ENCODE data around the gene SLTM. TPM values are rescaled to one million over a fixed set of nuclear protein-coding genes. Genes with fewer than 3 reads are reported as not detected.
"Not testable (repeated sequence)": the region's sequence is repeated elsewhere in the genome, so short reads cannot be mapped to it uniquely, and the experiment has no call there.

The SLTM gene
- total and polyA plus RNA-seq, 5 experiments from 2014 or later = 52.1 to 170 (median 65.8) TPM

DNA sequence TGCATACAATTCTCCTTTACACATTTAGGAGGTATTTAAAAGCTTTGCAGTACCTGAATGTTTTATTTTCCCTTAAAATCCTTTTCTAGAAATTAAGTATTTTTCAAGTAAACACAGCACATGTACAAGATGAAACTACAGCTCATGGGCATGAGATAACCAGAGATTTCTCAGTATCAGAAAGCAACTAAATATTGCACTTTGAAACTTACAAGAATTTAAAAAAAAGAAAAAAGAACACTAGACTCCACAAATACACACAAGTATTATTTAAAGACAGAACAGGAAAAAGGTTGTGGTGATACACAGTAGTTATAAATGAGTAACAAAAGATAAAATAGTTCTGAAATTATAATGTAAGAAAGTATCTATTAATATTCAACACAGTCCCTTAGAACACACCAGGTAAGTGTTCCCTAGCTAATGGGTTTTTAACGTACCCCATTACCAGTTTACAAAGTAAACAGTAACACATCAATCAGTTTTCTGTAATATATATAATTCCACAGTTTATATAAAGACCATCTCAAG lies 35.3 kb downstream of the SLTM start:
- Mint-ChIP-seq H3K4me1 (peaks cover 8 to 17% (median 14%) of the 10 kb centered on the region in 4 donors), H3K27me3 (no peaks in the 10 kb centered on the region), H3K4me3 (no peak overlapping the region), H3K9me3 (no peaks in the 10 kb centered on the region), H3K36me3 (peaks cover 4 to 91% (median 16%) of the 10 kb centered on the region in 3 donors), H3K27ac (peak overlapping the region in 7 of 10 donors; percentile 14 to 81 (median 43))
- ATAC-seq (no peak), DNase-seq (no peak)
- POLR2A ChIA-PET = no interaction called here

- DNase-seq (no peak), ATAC-seq (no peak)
- no peaks in the 10 kb centered on the region for H3K9me3 Mint-ChIP-seq
- no peak overlapping the region for H3K4me3 Mint-ChIP-seq
- H3K36me3 Mint-ChIP-seq = peaks cover 16 to 95% (median 44%) of the 10 kb centered on the region in 3 donors
- H3K4me1 Mint-ChIP-seq = peaks cover 0 to 3% (median 0%) of the 10 kb centered on the region in 4 donors
- POLR2A ChIA-PET = no interaction called here
- peak overlapping the region in 4 of 10 donors; percentile 32 to 66 (median 40) for H3K27ac Mint-ChIP-seq
- H3K27me3 Mint-ChIP-seq = no peaks in the 10 kb centered on the region
These were observed 44.1 kb downstream of the SLTM start for GRCh38 chr15:58889363-58889762.

GRCh38 chr15:58886921-58887320 lies 46.6 kb downstream of the SLTM start:
- no peak for DNase-seq
- Mint-ChIP-seq H3K27ac (peak overlapping the region in 6 of 10 donors; percentile 9 to 67 (median 51)), H3K4me1 (peaks cover 0 to 4% (median 0%) of the 10 kb centered on the region in 4 donors), H3K36me3 (peaks cover 22 to 95% (median 49%) of the 10 kb centered on the region in 3 donors), H3K4me3 (no peak overlapping the region), H3K9me3 (no peaks in the 10 kb centered on the region), H3K27me3 (no peaks in the 10 kb centered on the region)
- POLR2A ChIA-PET = no interaction called here
- no peak for ATAC-seq

- H3K9me3 Mint-ChIP-seq, ATAC-seq, H3K27me3 Mint-ChIP-seq, H3K27ac Mint-ChIP-seq, H3K4me1 Mint-ChIP-seq, H3K4me3 Mint-ChIP-seq, POLR2A ChIA-PET, DNase-seq: not testable (repeated sequence)
- H3K36me3 Mint-ChIP-seq = peaks cover 29 to 98% (median 62%) of the 10 kb centered on the region in 3 donors
These were observed 49.6 kb downstream of the SLTM start for GRCh38 chr15:58883926-58884325.

DNA sequence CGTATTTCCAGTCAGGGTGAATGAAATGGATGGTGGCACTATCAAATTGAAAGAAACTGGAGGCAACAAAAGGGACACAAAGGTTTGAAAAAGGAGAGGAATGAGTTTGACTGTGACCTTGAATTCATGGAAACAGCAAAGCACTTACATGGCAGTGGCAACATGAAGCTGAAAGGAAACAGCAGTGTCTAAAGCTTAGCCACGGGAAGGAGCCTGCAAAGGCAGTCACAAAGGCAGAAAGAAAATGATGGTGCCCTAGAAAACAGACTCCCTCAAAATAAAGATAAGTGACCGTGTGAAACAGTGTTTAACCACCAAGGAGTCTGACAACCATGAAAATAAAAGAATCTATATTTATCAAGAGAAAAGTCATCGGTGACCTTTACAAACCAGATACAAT lies 51.2 kb downstream of the SLTM start:
- Mint-ChIP-seq H3K9me3 (no peaks in the 10 kb centered on the region), H3K4me3 (no peak overlapping the region), H3K27me3 (no peaks in the 10 kb centered on the region), H3K27ac (peak overlapping the region in 3 of 10 donors; percentile 4 to 58 (median 46)), H3K4me1 (peaks cover 0 to 2% (median 0%) of the 10 kb centered on the region in 4 donors), H3K36me3 (peaks cover 23 to 98% (median 62%) of the 10 kb centered on the region in 3 donors)
- POLR2A ChIA-PET = no interaction called here
- no peak for ATAC-seq
- DNase-seq = no peak

GRCh38 chr15:58880320-58880719 lies 53.2 kb downstream of the SLTM start:
- ATAC-seq = no peak
- POLR2A ChIA-PET = no interaction called here
- Mint-ChIP-seq H3K36me3 (peaks cover 28 to 91% (median 52%) of the 10 kb centered on the region in 3 donors), H3K4me1 (peaks cover 0 to 3% (median 0%) of the 10 kb centered on the region in 4 donors), H3K4me3 (no peak overlapping the region), H3K27me3 (no peaks in the 10 kb centered on the region), H3K27ac (peak overlapping the region in 3 of 10 donors; percentile 53 to 79 (median 62)), H3K9me3 (no peaks in the 10 kb centered on the region)
- no peak for DNase-seq

DNA sequence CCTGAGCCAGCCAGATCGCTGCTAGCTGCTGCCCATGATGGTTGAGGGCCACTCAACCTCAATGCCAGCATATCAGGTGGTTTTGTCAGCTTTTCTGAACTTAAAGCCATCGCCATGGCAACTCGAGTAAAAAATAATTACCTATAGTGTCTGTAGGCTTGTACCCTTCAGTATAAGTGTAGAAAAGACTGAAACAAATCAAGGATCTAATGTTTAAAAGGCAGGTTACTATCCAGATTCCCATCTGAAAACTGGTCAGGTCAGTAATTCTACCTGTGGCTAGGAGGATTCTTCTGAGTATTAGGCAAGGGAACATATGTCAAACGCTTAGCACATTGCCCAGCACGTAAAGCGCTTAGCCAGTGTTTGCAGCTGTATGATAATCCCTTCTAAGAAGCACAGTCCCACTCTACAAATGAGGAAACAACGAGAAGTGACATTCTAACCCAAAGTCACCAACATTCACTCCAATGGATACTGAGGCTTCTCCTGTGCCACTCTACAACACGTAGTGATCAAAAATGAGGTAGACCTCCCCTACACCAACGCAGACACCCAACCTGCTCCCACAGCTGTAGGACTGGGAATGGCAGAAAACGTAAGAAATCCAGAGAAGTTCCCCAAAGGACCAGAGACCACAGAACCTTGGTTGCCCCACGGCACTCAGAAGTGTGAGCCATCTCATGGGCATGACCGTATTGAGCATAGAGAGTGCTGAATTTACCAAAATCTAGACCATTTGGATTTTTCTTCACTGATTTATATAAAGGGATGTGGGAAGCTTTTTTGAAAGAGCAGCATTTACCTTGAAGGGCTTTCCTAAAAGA lies 55.3 kb downstream of the SLTM start:
- POLR2A ChIA-PET = no interaction called here
- H3K27ac Mint-ChIP-seq = peak overlapping the region in 2 of 10 donors; percentile 23 to 77
- peaks cover 0 to 5% (median 0%) of the 10 kb centered on the region in 4 donors for H3K4me1 Mint-ChIP-seq
- peaks cover 23 to 71% (median 38%) of the 10 kb centered on the region in 3 donors for H3K36me3 Mint-ChIP-seq
- DNase-seq = no peak
- H3K4me3 Mint-ChIP-seq = no peak overlapping the region
- no peak for ATAC-seq
- no peaks in the 10 kb centered on the region for H3K9me3 Mint-ChIP-seq
- H3K27me3 Mint-ChIP-seq = no peaks in the 10 kb centered on the region

GRCh38 chr15:58876306-58877106 lies 57.0 kb downstream of the SLTM start:
- no peak overlapping the region for H3K4me3 Mint-ChIP-seq
- no peaks in the 10 kb centered on the region for H3K27me3 Mint-ChIP-seq
- POLR2A ChIA-PET = no interaction called here
- ATAC-seq (no peak), DNase-seq (no peak)
- H3K4me1 Mint-ChIP-seq = peaks cover 0 to 3% (median 0%) of the 10 kb centered on the region in 4 donors
- peaks cover 17 to 55% (median 30%) of the 10 kb centered on the region in 3 donors for H3K36me3 Mint-ChIP-seq
- peak overlapping the region in 7 of 10 donors; percentile 3 to 87 (median 15) for H3K27ac Mint-ChIP-seq
- H3K9me3 Mint-ChIP-seq = no peaks in the 10 kb centered on the region

DNA sequence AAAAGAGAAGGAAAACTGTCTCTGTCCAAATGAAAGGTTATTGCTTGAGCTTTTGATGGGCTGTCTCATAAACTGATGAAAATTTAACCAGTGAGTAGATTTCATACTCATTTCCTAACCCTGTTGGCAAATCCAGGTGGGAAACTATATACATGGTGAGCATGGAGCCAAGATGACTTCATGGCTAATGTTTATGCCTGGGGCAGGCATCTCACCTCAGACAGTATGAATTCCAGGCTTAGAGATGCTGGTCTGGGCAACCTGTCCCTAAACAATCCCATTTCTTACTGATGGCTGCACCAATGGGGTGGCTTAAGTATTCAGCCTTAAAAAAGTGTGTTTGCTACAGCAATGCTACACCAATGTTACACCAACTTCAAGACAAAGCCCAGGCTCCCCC lies 58.1 kb downstream of the SLTM start:
- Mint-ChIP-seq H3K4me3 (no peak overlapping the region), H3K27ac (peak overlapping the region in 2 of 10 donors; percentile 15 to 37), H3K27me3 (no peaks in the 10 kb centered on the region), H3K9me3 (no peaks in the 10 kb centered on the region), H3K36me3 (peaks cover 17 to 44% (median 27%) of the 10 kb centered on the region in 3 donors), H3K4me1 (peaks cover 0 to 3% (median 0%) of the 10 kb centered on the region in 4 donors)
- DNase-seq (no peak), ATAC-seq (no peak)
- POLR2A ChIA-PET = no interaction called here

DNA sequence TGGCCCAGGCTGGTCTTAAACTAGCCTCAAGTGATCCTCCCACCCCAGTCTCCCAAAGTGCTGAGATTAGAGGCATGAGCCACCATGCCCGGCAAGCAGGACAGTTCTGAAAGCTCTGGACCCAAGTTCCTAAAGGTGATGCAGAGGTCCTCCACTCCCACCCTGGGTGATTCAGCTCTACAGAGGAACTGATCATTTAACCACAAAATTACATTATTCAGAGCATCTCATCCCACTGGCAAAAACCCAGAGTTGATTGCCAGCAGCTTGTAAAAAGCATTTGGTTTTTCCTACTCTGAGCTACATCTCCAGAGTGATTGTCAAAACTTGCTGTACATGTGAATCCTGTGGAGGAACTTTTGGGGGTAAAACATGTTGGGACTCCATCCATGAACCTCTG lies 60.2 kb downstream of the SLTM start:
- no peak overlapping the region for H3K27ac Mint-ChIP-seq
- DNase-seq = no peak
- ATAC-seq = no peak
- POLR2A ChIA-PET = no interaction called here
- H3K36me3 Mint-ChIP-seq = peaks cover 8 to 25% (median 10%) of the 10 kb centered on the region in 3 donors
- no peaks in the 10 kb centered on the region for H3K27me3 Mint-ChIP-seq
- peaks cover 0 to 3% (median 0%) of the 10 kb centered on the region in 4 donors for H3K4me1 Mint-ChIP-seq
- no peak overlapping the region for H3K4me3 Mint-ChIP-seq
- H3K9me3 Mint-ChIP-seq = no peaks in the 10 kb centered on the region

GRCh38 chr15:58870451-58870850 lies 63.0 kb downstream of the SLTM start:
- no peaks in the 10 kb centered on the region for H3K9me3 Mint-ChIP-seq
- no peak for ATAC-seq
- no peaks in the 10 kb centered on the region for H3K27me3 Mint-ChIP-seq
- H3K27ac Mint-ChIP-seq = no peak overlapping the region
- peaks cover 0 to 2% (median 0%) of the 10 kb centered on the region in 3 donors for H3K36me3 Mint-ChIP-seq
- peaks cover 0 to 5% (median 0%) of the 10 kb centered on the region in 4 donors for H3K4me1 Mint-ChIP-seq
- POLR2A ChIA-PET = no interaction called here
- H3K4me3 Mint-ChIP-seq = no peak overlapping the region
- DNase-seq = no peak

GRCh38 chr15:58867926-58868325 lies 65.6 kb downstream of the SLTM start:
- ATAC-seq (no peak), DNase-seq (no peak)
- peaks cover 0 to 6% (median 2%) of the 10 kb centered on the region in 3 donors for H3K36me3 Mint-ChIP-seq
- no peaks in the 10 kb centered on the region for H3K9me3 Mint-ChIP-seq
- no peak overlapping the region for H3K4me3 Mint-ChIP-seq
- no peak overlapping the region for H3K27ac Mint-ChIP-seq
- H3K4me1 Mint-ChIP-seq = peaks cover 4 to 7% (median 6%) of the 10 kb centered on the region in 4 donors
- H3K27me3 Mint-ChIP-seq = peaks cover 3 to 11% (median 6%) of the 10 kb centered on the region in 5 donors
- POLR2A ChIA-PET = no interaction called here
